ENCODE data around the gene DSCAM.
"Not testable (repeated sequence)": the region's sequence is repeated elsewhere in the genome, so short reads cannot be mapped to it uniquely, and the experiment has no call there.

DNA sequence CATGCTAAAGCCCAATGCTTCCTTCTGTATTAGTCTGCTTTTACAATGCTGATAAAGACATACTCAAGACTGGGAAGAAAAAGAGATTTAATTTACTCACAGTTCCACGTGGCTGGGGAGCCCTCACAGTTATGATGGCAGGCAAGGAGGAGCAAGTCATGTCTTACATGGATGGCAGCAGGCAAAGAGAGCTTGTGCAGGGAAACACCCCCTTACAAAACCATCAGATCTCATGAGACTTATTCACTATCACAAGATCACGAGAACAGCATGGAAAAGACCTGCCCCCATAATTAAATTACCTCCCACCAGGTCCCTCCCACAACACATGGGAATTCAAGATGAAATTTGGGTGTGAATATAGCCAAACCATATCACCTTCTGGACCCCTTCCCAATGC is 407.4 kb downstream of the DSCAM start:
- TF ChIP-seq, protein P1, sequence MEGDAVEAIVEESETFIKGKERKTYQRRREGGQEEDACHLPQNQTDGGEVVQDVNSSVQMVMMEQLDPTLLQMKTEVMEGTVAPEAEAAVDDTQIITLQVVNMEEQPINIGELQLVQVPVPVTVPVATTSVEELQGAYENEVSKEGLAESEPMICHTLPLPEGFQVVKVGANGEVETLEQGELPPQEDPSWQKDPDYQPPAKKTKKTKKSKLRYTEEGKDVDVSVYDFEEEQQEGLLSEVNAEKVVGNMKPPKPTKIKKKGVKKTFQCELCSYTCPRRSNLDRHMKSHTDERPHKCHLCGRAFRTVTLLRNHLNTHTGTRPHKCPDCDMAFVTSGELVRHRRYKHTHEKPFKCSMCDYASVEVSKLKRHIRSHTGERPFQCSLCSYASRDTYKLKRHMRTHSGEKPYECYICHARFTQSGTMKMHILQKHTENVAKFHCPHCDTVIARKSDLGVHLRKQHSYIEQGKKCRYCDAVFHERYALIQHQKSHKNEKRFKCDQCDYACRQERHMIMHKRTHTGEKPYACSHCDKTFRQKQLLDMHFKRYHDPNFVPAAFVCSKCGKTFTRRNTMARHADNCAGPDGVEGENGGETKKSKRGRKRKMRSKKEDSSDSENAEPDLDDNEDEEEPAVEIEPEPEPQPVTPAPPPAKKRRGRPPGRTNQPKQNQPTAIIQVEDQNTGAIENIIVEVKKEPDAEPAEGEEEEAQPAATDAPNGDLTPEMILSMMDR (IDR thresholded peaks at IDR 0.05; ENCODE audit: insufficient read depth, low read length): not testable (repeated sequence)
- TF ChIP-seq, protein P2, sequence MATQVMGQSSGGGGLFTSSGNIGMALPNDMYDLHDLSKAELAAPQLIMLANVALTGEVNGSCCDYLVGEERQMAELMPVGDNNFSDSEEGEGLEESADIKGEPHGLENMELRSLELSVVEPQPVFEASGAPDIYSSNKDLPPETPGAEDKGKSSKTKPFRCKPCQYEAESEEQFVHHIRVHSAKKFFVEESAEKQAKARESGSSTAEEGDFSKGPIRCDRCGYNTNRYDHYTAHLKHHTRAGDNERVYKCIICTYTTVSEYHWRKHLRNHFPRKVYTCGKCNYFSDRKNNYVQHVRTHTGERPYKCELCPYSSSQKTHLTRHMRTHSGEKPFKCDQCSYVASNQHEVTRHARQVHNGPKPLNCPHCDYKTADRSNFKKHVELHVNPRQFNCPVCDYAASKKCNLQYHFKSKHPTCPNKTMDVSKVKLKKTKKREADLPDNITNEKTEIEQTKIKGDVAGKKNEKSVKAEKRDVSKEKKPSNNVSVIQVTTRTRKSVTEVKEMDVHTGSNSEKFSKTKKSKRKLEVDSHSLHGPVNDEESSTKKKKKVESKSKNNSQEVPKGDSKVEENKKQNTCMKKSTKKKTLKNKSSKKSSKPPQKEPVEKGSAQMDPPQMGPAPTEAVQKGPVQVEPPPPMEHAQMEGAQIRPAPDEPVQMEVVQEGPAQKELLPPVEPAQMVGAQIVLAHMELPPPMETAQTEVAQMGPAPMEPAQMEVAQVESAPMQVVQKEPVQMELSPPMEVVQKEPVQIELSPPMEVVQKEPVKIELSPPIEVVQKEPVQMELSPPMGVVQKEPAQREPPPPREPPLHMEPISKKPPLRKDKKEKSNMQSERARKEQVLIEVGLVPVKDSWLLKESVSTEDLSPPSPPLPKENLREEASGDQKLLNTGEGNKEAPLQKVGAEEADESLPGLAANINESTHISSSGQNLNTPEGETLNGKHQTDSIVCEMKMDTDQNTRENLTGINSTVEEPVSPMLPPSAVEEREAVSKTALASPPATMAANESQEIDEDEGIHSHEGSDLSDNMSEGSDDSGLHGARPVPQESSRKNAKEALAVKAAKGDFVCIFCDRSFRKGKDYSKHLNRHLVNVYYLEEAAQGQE (IDR thresholded peaks at IDR 0.05; ENCODE audit: insufficient replicate concordance, low read depth): not testable (repeated sequence)
- not testable (repeated sequence) for TF ChIP-seq GABPA, POLR2AphosphoS5 (IDR thresholded peaks at IDR 0.05; ENCODE audit: low read depth)
